ENCODE results near the gene ECHS1. TPM values are rescaled to one million over a fixed set of nuclear protein-coding genes. Genes with fewer than 3 reads are reported as not detected.

ECHS1 gene
- 10 to 100 TPM; 52.1 to 94.0 TPM for total RNA-seq
- 100 to 1,000 TPM; 107 to 115 TPM for polyA plus RNA-seq (ENCODE audit: insufficient read length in 2 of 2)
- long read RNA-seq, donor 1, transcript ECHS1-201 (8 exons, 1,617 nt): major isoform, 90 of 115 reads
- long read RNA-seq, donor 1, partial matches to known transcripts: 25 of 115 reads
- long read RNA-seq, donor 1, other reads (novel, unspliced or antisense): 0 of 115 reads
- long read RNA-seq, donor 2, transcript ECHS1-201 (8 exons, 1,617 nt): major isoform, 32 of 32 reads
- long read RNA-seq, donor 2, partial matches to known transcripts: 0 of 32 reads
- long read RNA-seq, donor 2, other reads (novel, unspliced or antisense): 0 of 32 reads
- long read RNA-seq, donor 3, transcript ECHS1-201 (8 exons, 1,617 nt): major isoform, 38 of 46 reads
- long read RNA-seq, donor 3, partial matches to known transcripts: 8 of 46 reads
- long read RNA-seq, donor 3, other reads (novel, unspliced or antisense): 0 of 46 reads
- long read RNA-seq, donor 4, transcript ECHS1-201 (8 exons, 1,617 nt): major isoform, 55 of 60 reads
- long read RNA-seq, donor 4, partial matches to known transcripts: 5 of 60 reads
- long read RNA-seq, donor 4, other reads (novel, unspliced or antisense): 0 of 60 reads

GRCh38 chr10:133373174-133374090 is at the start of gene ECHS1:
ECHS1 (minus strand) TSS chr10:133373354; CDS start chr10:133373333, 21 bp downstream.
- Histone ChIP-seq H3K9me3 (ENCODE audit: control insufficient read depth, insufficient read depth, low read length) (no peaks in the 10 kb centered on the region), H3K27me3 (ENCODE audit: control insufficient read depth, insufficient read depth, low read length) (no peaks in the 10 kb centered on the region), H3K36me3 (ENCODE audit: control insufficient read depth, insufficient read depth, low read length) (peaks cover 36% of the 10 kb centered on the region), H3K4me1 (ENCODE audit: control insufficient read depth, insufficient read depth, low read length) (peaks cover 42% of the 10 kb centered on the region), H3K4me3 (ENCODE audit: low read depth, low read length) (peak within 1 kb of the TSS; percentile 57), H3K27ac (ENCODE audit: low read depth, low read length) (peak within 1 kb of the TSS; percentile 75)
- DNase-seq (ENCODE audit: low read depth in 4 of 6, low spot score in 6 of 6): peak; percentile 75 to 98 (median 90)
- under 1% methylated on average over 82 of the region's 89 CpGs for WGBS (ENCODE audit: insufficient coverage)

GRCh38 chr10:133422223-133422806 is 49.2 kb upstream of the ECHS1 start:
- no peak for DNase-seq (ENCODE audit: low read depth in 4 of 6, low spot score in 6 of 6)
- peaks cover 3% of the 10 kb centered on the region for H3K4me1 ChIP-seq (ENCODE audit: control insufficient read depth, insufficient read depth, low read length)
- 64% methylated on average over 10 of the region's 16 CpGs for WGBS (ENCODE audit: insufficient coverage)
- no peak overlapping the region for H3K4me3 ChIP-seq (ENCODE audit: low read depth, low read length)
- peaks cover 52% of the 10 kb centered on the region for H3K36me3 ChIP-seq (ENCODE audit: control insufficient read depth, insufficient read depth, low read length)
- no peak overlapping the region for H3K27ac ChIP-seq (ENCODE audit: low read depth, low read length)
- H3K27me3 ChIP-seq (ENCODE audit: control insufficient read depth, insufficient read depth, low read length): peaks cover 4% of the 10 kb centered on the region
- H3K9me3 ChIP-seq (ENCODE audit: control insufficient read depth, insufficient read depth, low read length): no peaks in the 10 kb centered on the region

GRCh38 chr10:133421336-133422222 is 48.4 kb upstream of the ECHS1 start:
- Histone ChIP-seq H3K27ac (ENCODE audit: low read depth, low read length) (no peak overlapping the region), H3K4me3 (ENCODE audit: low read depth, low read length) (no peak overlapping the region), H3K4me1 (ENCODE audit: control insufficient read depth, insufficient read depth, low read length) (peaks cover 3% of the 10 kb centered on the region), H3K36me3 (ENCODE audit: control insufficient read depth, insufficient read depth, low read length) (peaks cover 52% of the 10 kb centered on the region), H3K27me3 (ENCODE audit: control insufficient read depth, insufficient read depth, low read length) (peaks cover 4% of the 10 kb centered on the region), H3K9me3 (ENCODE audit: control insufficient read depth, insufficient read depth, low read length) (no peaks in the 10 kb centered on the region)
- DNase-seq (ENCODE audit: low read depth in 4 of 6, low spot score in 6 of 6): no peak
- WGBS (ENCODE audit: insufficient coverage): 85% methylated on average over 12 of the region's 17 CpGs

GRCh38 chr10:133420579-133420978 is 47.4 kb upstream of the ECHS1 start:
- DNase-seq (ENCODE audit: low read depth in 4 of 6, low spot score in 6 of 6): no peak
- no peaks in the 10 kb centered on the region for H3K9me3 ChIP-seq (ENCODE audit: control insufficient read depth, insufficient read depth, low read length)
- H3K27me3 ChIP-seq (ENCODE audit: control insufficient read depth, insufficient read depth, low read length): peaks cover 4% of the 10 kb centered on the region
- peaks cover 56% of the 10 kb centered on the region for H3K36me3 ChIP-seq (ENCODE audit: control insufficient read depth, insufficient read depth, low read length)
- H3K27ac ChIP-seq (ENCODE audit: low read depth, low read length): no peak overlapping the region
- H3K4me1 ChIP-seq (ENCODE audit: control insufficient read depth, insufficient read depth, low read length): peaks cover 3% of the 10 kb centered on the region
- no peak overlapping the region for H3K4me3 ChIP-seq (ENCODE audit: low read depth, low read length)
- WGBS (ENCODE audit: insufficient coverage): 95% methylated on average over 4 of the region's 6 CpGs

- no peak overlapping the region for H3K4me3 ChIP-seq (ENCODE audit: low read depth, low read length)
- DNase-seq (ENCODE audit: low read depth in 4 of 6, low spot score in 6 of 6): no peak
- peaks cover 62% of the 10 kb centered on the region for H3K36me3 ChIP-seq (ENCODE audit: control insufficient read depth, insufficient read depth, low read length)
- H3K4me1 ChIP-seq (ENCODE audit: control insufficient read depth, insufficient read depth, low read length): peaks cover 3% of the 10 kb centered on the region
- no peak overlapping the region for H3K27ac ChIP-seq (ENCODE audit: low read depth, low read length)
- WGBS (ENCODE audit: insufficient coverage): 90% methylated on average over 16 of the region's 17 CpGs
- peaks cover 4% of the 10 kb centered on the region for H3K27me3 ChIP-seq (ENCODE audit: control insufficient read depth, insufficient read depth, low read length)
- H3K9me3 ChIP-seq (ENCODE audit: control insufficient read depth, insufficient read depth, low read length): no peaks in the 10 kb centered on the region
Measured at GRCh38 chr10:133420028-133420427, 46.9 kb upstream of the ECHS1 start.

GRCh38 chr10:133419211-133419950 is 46.2 kb upstream of the ECHS1 start:
- DNase-seq (ENCODE audit: low read depth in 4 of 6, low spot score in 6 of 6): no peak
- Histone ChIP-seq H3K27ac (ENCODE audit: low read depth, low read length) (no peak overlapping the region), H3K9me3 (ENCODE audit: control insufficient read depth, insufficient read depth, low read length) (no peaks in the 10 kb centered on the region), H3K27me3 (ENCODE audit: control insufficient read depth, insufficient read depth, low read length) (peaks cover 4% of the 10 kb centered on the region), H3K4me3 (ENCODE audit: low read depth, low read length) (no peak overlapping the region), H3K36me3 (ENCODE audit: control insufficient read depth, insufficient read depth, low read length) (peaks cover 64% of the 10 kb centered on the region), H3K4me1 (ENCODE audit: control insufficient read depth, insufficient read depth, low read length) (peaks cover 3% of the 10 kb centered on the region)
- 97% methylated on average over 34 of the region's 34 CpGs for WGBS (ENCODE audit: insufficient coverage)

GRCh38 chr10:133418289-133418993 is 45.3 kb upstream of the ECHS1 start:
- no peak overlapping the region for H3K27ac ChIP-seq (ENCODE audit: low read depth, low read length)
- H3K36me3 ChIP-seq (ENCODE audit: control insufficient read depth, insufficient read depth, low read length): peaks cover 64% of the 10 kb centered on the region
- no peak overlapping the region for H3K4me3 ChIP-seq (ENCODE audit: low read depth, low read length)
- no peak for DNase-seq (ENCODE audit: low read depth in 4 of 6, low spot score in 6 of 6)
- H3K4me1 ChIP-seq (ENCODE audit: control insufficient read depth, insufficient read depth, low read length): peaks cover 3% of the 10 kb centered on the region
- H3K27me3 ChIP-seq (ENCODE audit: control insufficient read depth, insufficient read depth, low read length): peaks cover 4% of the 10 kb centered on the region
- no peaks in the 10 kb centered on the region for H3K9me3 ChIP-seq (ENCODE audit: control insufficient read depth, insufficient read depth, low read length)
- WGBS (ENCODE audit: insufficient coverage): 94% methylated on average over 14 of the region's 14 CpGs

- Histone ChIP-seq H3K36me3 (ENCODE audit: control insufficient read depth, insufficient read depth, low read length) (peaks cover 46% of the 10 kb centered on the region), H3K4me3 (ENCODE audit: low read depth, low read length) (no peak overlapping the region), H3K27ac (ENCODE audit: low read depth, low read length) (no peak overlapping the region), H3K9me3 (ENCODE audit: control insufficient read depth, insufficient read depth, low read length) (peaks cover 10% of the 10 kb centered on the region), H3K4me1 (ENCODE audit: control insufficient read depth, insufficient read depth, low read length) (no peaks in the 10 kb centered on the region), H3K27me3 (ENCODE audit: control insufficient read depth, insufficient read depth, low read length) (no peaks in the 10 kb centered on the region)
- no peak for DNase-seq (ENCODE audit: low read depth in 4 of 6, low spot score in 6 of 6)
- WGBS (ENCODE audit: insufficient coverage): 97% methylated on average over 17 of the region's 25 CpGs
Measured at GRCh38 chr10:133415752-133416151, 42.6 kb upstream of the ECHS1 start.

All from spinal cord (tissue), 10 donors.